Urinary bladder (tissue), 4 donors: Measurements from ENCODE around the gene FOS. TPM values are rescaled to one million over a fixed set of nuclear protein-coding genes. Genes with fewer than 3 reads are reported as not detected.
A peak's percentile ranks its signal among the peaks of the same experiment; 100 is the strongest.
"Not testable (repeated sequence)": the region's sequence is repeated elsewhere in the genome, so short reads cannot be mapped to it uniquely, and the experiment has no call there.

Experiments
- DNase-seq: peaks from one replicate; pipeline ENCODE4 v3.0.0-alpha.2; 2015; ENCODE audit errors: extremely low spot score
- H3K27ac ChIP-seq: one replicate; pipeline ENCODE4 v1.5.1; 2013; ENCODE audit warnings: low read depth, mild to moderate bottlenecking, moderate library complexity
- H3K36me3 ChIP-seq: one replicate; pipeline ENCODE4 v1.6.1; 2013; ENCODE audit warnings: mild to moderate bottlenecking, moderate library complexity; ENCODE audit not compliant: insufficient read depth
- H3K4me1 ChIP-seq: one replicate; pipeline ENCODE4 v1.6.1; 2013; ENCODE audit warnings: mild to moderate bottlenecking, moderate library complexity; ENCODE audit not compliant: insufficient read depth
- H3K4me3 ChIP-seq: one replicate; pipeline ENCODE4 v1.5.1; 2013; ENCODE audit warnings: low read depth, low read length
- WGBS: extraction: QIAGEN DNeasy Blood & Tissue Kit; methylation state at CpG from one replicate; pipeline ENCODE4 v1.1.7; 2013; 5-methylcytosine and 5-hydroxymethylcytosine counted together
- polyA plus RNA-seq: library from polyadenylated mRNA; stranded (reverse); fragments of 200-250 nt; gene quantifications from one replicate; pipeline ENCODE4 v1.2.3, GENCODE V29; 2013
- total RNA-seq: library from RNA; depleted of rRNA; stranded (reverse); fragments of >200 nt; gene quantifications from one replicate; pipeline ENCODE4 v1.2.3, GENCODE V29; 2014
- donor health status: healthy with polysubstance abuse.
- donor health status: healthy.

Gene FOS
- total and polyA plus RNA-seq, 2 donors: 219 to 1,557 TPM

DNA sequence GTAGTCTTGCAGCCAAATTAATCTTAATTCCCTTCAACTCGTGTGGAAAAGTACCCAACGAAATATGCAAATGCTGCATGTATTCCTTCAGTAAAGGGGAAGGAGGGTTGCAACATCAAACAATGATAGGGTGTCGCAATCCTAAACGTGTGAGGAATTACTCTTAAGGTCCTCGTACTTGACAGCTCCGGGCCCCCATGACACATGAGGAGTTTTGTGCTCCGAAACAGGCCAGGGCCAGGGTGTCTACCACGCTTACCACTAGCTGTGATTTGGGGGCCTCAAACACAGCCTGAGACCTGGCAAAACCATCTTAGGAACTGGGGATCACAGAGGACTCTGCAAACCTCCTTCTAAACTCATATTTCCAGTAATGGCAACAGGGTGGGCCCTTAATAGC, 20.4 kb downstream of the FOS start:
- WGBS: 64% methylated on average over 8 of the region's 8 CpGs
- Histone ChIP-seq H3K36me3 (no peaks in the 10 kb centered on the region), H3K27ac (no peak overlapping the region), H3K4me1 (no peaks in the 10 kb centered on the region), H3K4me3 (no peak overlapping the region)
- no peak for DNase-seq

DNA sequence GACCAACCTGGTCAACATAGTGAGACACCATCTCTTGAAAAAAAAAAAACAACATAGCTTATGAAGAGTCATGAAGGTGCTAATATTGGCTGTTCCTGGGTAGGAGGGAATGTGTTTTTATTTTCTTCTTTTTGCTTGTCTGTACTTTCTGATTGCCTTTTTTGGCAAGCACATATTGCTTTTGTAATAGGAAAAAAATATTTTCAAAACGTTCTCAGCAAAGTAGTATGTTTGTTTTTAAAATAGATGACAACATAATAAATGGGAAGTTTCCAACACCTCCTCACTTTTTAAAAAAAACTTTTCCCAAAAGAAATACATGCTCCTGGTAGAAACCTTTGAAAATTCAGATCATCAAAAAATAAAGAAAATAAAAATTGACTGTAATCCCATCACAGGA, 20.9 kb downstream of the FOS start:
- Histone ChIP-seq H3K4me3 (no peak overlapping the region), H3K36me3 (no peaks in the 10 kb centered on the region), H3K4me1 (no peaks in the 10 kb centered on the region), H3K27ac (no peak overlapping the region)
- no peak for DNase-seq
- 15% methylated on average over 1 of the region's 1 CpG for WGBS

DNA sequence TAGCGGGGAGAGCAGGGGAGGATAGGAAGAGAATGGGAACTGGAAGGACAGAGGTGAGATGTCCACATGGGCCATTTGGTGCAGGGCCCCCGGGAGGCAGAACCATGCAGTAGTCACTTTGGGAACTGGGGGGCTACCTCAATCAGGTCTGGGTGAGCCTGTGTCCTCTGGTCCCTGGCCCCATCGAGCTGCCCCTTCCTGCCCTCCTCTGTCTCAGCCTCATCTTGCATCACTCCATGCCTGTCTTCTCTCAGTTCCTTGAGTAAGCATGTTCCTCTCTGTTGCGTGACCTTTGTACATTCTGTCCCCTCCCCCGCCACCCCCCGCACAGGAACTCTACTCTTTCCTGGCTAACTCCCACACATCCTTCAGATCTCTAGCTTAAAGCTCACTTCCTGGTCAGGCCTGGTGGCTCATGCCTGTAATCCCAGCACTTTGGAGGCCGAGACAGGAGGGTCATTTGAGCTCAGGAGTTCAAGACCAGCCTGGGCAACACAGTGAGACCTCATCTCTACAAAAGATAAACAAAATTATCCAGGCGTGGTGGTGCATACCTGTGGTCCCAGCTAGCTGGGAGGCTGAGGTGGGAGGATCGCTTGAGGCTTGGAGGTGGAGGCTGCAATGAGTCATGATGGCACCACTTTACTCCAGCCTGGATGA, 23.2 kb downstream of the FOS start:
- DNase-seq: no peak
- Histone ChIP-seq H3K4me3 (no peak overlapping the region), H3K36me3 (no peaks in the 10 kb centered on the region), H3K27ac (no peak overlapping the region), H3K4me1 (no peaks in the 10 kb centered on the region)
- WGBS: 69% methylated on average over 9 of the region's 9 CpGs

DNA sequence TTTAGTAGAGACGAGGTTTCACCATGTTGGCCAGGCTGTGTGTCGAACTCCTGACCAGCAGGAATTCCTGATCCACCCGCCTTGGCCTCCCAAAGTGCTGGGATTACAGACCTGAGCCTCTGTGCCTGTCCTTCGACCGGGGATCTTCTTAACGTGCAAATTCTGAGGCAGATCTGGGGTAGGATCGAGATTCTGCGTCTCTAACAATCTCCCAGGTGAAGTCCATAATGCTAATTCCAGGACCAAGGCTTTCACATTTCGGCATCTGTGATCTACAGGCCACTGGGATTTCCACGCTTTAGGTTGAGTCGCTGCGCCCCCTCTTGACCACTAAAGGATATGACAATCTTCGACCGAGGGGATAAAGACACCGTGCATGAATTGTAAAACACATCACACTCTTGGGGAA, 24.8 kb downstream of the FOS start:
- Histone ChIP-seq H3K4me1 (no peaks in the 10 kb centered on the region), H3K36me3 (no peaks in the 10 kb centered on the region), H3K27ac (no peak overlapping the region), H3K4me3 (no peak overlapping the region)
- WGBS: 22% methylated on average over 15 of the region's 15 CpGs
- DNase-seq: no peak

DNA sequence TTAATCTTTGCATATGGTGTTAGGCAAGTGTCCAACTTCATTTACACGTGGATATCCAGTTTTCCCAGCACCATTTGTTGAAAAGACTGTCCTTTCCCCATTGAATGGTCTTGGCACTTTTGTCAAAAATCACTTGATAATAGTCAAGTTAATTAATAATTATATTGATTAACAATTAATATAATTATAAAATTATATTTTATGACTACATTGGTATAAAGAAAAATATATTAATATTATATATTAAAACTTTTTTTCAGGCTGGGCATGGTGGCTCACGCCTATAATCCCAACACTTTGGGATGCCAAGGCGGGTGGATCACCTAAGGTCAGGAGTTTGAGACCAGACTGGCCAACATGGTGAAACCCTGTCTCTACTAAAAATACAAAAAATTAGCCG, 27.8 kb downstream of the FOS start:
- not testable (repeated sequence) for H3K36me3 ChIP-seq, DNase-seq, H3K4me3 ChIP-seq, H3K4me1 ChIP-seq, H3K27ac ChIP-seq
- WGBS: 69% methylated on average over 4 of the region's 4 CpGs

DNA sequence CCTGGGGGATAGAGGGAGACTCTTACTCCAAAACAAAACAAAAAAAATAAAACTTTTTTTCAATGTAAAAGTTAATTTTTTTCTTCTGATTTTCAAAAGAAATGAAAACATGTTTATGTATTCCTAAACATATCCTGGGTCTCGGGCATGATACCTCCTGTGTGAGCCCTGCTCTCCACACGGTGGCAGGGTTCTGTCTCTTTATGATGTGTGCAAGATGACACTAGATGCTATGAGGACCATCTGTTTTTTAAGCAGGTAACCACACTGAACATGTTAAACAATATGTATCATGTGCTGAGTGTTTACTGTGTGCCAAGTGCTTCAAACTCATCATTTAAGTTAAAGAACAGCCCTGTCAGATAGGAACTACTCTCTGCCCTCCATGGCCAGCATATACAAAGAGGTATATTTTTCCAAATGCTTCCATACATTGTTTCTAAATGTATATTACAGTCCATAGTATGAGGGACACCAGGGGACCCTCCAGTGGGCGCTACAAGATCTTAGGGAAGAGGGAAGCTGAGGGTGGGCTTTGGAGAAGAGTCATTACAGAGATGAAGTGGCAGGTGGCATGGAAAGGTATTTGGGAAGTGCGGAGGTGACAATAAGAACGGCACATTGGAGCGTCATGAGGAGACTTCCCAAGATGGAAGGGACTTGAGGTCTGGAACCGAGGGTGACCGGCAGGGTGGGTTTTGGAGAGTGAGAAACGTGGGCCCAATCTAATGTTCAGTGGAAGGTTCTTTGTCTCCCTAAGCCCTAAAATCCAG, 28.5 kb downstream of the FOS start:
- 70% methylated on average over 9 of the region's 9 CpGs for WGBS
- no peak for DNase-seq
- Histone ChIP-seq H3K27ac (no peak overlapping the region), H3K36me3 (no peaks in the 10 kb centered on the region), H3K4me1 (no peaks in the 10 kb centered on the region), H3K4me3 (no peak overlapping the region)

DNA sequence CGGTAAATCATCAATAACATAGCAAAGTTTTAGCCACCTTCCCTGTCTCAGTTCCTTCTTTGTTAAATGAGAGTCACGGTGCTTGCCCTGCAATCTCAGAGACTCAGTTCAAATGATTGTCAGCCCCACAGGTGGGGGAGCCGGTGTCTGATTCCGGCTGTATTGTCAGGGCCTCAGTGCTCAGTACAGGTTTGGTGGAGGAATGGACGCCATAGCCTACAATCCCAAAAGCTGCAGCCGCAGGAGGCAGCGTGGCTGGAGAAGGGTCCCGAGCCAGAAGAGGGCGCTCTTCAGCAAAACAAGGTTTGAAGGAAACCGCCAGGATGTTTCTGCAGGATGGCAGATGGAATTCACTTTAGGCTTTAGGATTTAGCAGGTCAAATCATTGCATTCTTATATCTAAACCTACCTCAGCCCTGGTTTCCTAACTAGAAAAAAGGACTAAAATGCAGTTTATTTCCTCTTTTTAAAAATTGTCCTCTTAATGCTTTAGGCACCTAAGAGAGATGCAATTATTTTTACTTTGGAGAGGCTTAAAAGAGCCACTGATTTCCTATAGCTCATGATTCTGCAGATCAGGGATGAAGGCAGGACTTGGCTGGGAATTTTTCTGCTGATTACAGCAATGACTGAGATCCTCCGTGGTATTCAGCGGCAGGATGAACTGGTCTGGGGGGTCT, 29.2 kb downstream of the FOS start:
- Histone ChIP-seq H3K4me1 (no peaks in the 10 kb centered on the region), H3K27ac (no peak overlapping the region), H3K36me3 (no peaks in the 10 kb centered on the region), H3K4me3 (no peak overlapping the region)
- WGBS: 16% methylated on average over 12 of the region's 12 CpGs
- peak; percentile 66 for DNase-seq

DNA sequence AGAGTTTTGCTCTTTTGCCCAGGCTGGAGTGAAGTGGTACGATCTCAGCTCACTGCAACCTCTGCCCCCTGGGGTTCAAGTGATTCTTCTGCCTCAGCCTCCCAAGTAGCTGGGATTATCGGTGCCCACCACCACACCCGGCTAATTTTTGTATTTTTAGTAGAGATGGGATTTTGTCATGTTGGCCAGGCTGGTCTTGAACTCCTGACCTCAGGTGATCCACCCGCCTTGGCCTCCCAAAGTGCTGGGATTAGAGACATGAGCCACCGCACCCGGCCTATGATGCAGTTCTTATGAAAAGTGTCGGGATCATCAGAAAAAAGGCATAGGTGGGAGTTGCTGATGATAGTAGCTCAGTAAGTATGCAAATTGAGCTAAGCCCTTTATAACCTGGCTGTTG, 30.4 kb downstream of the FOS start:
- not testable (repeated sequence) for H3K4me3 ChIP-seq, H3K36me3 ChIP-seq, H3K4me1 ChIP-seq, H3K27ac ChIP-seq, DNase-seq
- 87% methylated on average over 7 of the region's 7 CpGs for WGBS

DNA sequence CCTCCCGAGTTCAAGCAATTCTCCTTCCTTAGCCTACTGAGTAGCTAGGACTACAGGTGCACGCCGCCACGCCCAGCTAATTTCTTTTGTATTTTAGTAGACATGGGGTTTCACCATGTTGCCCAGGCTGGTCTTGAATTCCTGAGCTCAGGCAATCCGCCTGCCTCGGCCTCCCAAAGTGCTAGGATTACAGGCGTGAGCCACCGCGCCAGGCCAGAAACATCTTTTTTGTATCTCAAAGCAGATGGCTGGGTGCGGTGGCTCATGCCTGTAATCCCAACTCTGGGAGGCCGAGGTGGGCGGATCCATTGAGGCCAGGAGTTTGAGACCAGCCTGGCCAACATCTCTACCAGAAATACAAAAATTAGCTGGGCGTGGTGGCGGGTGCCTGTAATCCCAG, 30.9 kb downstream of the FOS start:
- WGBS: 97% methylated on average over 14 of the region's 14 CpGs
- H3K36me3 ChIP-seq, H3K27ac ChIP-seq, DNase-seq, H3K4me1 ChIP-seq, H3K4me3 ChIP-seq: not testable (repeated sequence)

DNA sequence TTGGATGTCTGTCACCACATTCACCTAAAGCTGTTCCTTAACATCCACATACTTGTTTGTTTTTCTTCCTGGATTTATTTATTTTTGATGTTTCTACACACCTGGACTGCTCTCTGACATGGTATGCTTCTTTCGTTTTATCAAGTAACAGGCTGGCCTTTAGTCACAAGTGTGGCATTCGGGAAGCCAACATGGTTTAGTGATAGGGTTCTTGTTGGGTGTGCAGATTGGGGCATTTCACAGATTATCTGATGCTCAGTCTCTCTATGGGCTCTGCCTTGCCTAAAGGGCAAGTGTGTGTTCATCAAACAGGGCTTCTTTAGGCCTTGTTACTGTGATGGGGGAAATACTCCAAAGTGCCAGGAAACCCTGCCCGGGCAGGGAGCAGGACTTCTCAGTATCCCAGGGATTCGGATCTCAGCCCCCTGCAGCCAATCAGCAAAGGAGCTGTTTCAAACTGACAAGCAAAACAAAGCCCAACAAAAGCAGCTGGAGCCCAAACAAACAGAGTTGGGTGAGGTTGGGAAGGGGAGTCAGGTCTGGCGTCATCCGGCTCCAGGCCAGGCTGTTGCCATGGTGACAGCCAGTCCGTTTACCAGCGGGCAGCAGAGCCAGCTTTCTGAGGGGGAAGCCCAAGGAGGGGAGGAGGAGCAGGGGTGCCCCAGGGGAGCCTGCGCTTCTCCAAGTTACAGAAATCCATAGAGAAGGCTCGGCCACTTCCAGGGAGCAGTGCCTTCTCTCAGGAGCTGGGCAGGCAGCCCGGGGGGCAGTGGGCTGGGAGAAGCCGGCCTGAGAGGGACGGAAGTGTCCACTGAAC, 31.9 kb downstream of the FOS start:
- no peak overlapping the region for H3K4me3 ChIP-seq
- peak overlapping the region; percentile 66 for H3K27ac ChIP-seq
- no peaks in the 10 kb centered on the region for H3K36me3 ChIP-seq
- peaks cover 2% of the 10 kb centered on the region for H3K4me1 ChIP-seq
- WGBS: 12% methylated on average over 13 of the region's 13 CpGs
- DNase-seq: peak; percentile 86

DNA sequence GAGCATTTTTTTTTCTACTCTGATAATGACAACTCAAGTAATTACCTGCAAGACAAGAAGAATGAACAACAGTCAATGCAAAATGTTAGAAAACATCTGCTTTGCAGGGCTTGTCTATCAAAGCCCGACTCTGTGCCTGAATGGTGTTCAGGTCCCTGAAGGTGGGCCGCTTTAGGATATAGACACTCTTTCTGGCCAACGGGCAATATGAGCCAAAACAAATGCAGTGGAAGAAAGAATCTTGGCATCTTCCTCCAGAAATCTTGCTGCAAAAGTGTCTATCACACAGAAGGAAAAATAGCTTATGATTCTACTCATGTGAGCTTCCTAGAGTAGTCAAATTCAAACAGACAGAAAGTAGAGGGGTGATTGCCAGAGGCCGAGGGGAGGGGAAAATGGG, 32.7 kb downstream of the FOS start:
- Histone ChIP-seq H3K27ac (no peak overlapping the region), H3K36me3 (no peaks in the 10 kb centered on the region), H3K4me1 (peaks cover 2% of the 10 kb centered on the region), H3K4me3 (no peak overlapping the region)
- 48% methylated on average over 4 of the region's 4 CpGs for WGBS
- no peak for DNase-seq

DNA sequence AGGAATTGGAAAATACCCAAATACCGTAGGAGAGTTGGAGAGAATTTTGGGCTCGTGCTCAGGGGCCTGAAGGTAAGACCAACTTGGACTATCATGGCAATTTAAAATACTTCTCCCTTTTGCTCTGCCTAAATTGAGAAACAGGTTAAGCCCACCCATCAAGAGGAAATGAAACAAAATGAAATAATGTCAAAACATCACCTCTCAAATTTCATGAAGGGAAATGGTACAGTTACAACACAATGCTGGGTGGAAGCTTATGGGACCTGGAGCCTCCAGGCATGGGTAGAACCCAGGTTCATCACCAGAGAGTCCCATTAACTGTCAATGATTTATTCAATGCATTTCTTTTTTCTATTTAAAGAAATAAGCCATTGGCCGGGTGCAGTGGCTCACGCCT, 33.7 kb downstream of the FOS start:
- no peak for DNase-seq
- WGBS: 72% methylated on average over 4 of the region's 4 CpGs

DNA sequence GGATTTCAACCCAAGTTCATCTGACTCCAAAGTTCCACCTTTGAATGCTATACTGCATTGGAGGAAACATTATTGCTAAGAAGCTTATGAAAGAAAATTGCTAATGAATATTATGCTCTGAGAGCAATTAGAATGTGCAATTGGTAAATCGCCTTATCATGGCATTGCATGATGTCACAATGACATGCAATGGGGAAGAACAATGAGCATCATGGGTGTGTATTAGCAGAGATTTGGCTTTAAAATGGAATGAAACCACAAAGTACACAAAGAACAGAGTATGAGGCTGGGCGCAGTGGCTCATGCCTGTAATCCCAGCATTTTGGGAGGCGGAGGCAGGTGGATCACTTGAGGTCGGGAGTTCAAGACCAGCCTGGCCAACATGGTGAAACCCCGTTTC, 34.7 kb downstream of the FOS start:
- WGBS: 94% methylated on average over 5 of the region's 5 CpGs
- Histone ChIP-seq H3K4me3 (no peak overlapping the region), H3K27ac (no peak overlapping the region), H3K4me1 (peaks cover 2% of the 10 kb centered on the region), H3K36me3 (no peaks in the 10 kb centered on the region)
- DNase-seq: no peak

More for the DNA sequence above, 33.7 kb downstream of the FOS start:
- no peak overlapping the region for H3K27ac ChIP-seq
- H3K4me3 ChIP-seq: no peak overlapping the region
- H3K4me1 ChIP-seq: peaks cover 2% of the 10 kb centered on the region
- no peaks in the 10 kb centered on the region for H3K36me3 ChIP-seq
